ENCODE measurements around the gene GLCCI1.

GRCh38 chr7:8120390-8121058 lies 151.9 kb downstream of the GLCCI1 start:
- TF ChIP-seq, protein P1, sequence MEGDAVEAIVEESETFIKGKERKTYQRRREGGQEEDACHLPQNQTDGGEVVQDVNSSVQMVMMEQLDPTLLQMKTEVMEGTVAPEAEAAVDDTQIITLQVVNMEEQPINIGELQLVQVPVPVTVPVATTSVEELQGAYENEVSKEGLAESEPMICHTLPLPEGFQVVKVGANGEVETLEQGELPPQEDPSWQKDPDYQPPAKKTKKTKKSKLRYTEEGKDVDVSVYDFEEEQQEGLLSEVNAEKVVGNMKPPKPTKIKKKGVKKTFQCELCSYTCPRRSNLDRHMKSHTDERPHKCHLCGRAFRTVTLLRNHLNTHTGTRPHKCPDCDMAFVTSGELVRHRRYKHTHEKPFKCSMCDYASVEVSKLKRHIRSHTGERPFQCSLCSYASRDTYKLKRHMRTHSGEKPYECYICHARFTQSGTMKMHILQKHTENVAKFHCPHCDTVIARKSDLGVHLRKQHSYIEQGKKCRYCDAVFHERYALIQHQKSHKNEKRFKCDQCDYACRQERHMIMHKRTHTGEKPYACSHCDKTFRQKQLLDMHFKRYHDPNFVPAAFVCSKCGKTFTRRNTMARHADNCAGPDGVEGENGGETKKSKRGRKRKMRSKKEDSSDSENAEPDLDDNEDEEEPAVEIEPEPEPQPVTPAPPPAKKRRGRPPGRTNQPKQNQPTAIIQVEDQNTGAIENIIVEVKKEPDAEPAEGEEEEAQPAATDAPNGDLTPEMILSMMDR (IDR thresholded peaks at IDR 0.05 in 8 of 11, conservative IDR thresholded peaks at IDR 0.05 in 3 of 11): no peak
- no peak for TF ChIP-seq POLR2AphosphoS5 (IDR thresholded peaks at IDR 0.05)

Data from spleen (tissue), 7 donors.